DOHH2 (cell line): ENCODE measurements around the gene RAN.

Source experiments
- H3F3A ChIP-seq: fragments of 200-600 bp; sonication (generic), shearing (Covaris generic); 2 replicates; pipeline ENCODE4 v1.6.0; 2016; ENCODE audit warnings: antibody characterized with exemption, mild to moderate bottlenecking; ENCODE audit not compliant: control insufficient read depth, insufficient read depth
- H3K27ac ChIP-seq: fragments of 200-600 bp; sonication (generic); 2 replicates; pipeline ENCODE4 v1.5.1; 2014; ENCODE audit warnings: low read depth, mild to moderate bottlenecking, low read length, moderate library complexity
- H3K27me3 ChIP-seq: fragments of 200-600 bp; sonication (generic); 2 replicates; pipeline ENCODE4 v1.6.1; 2014; ENCODE audit warnings: mild to moderate bottlenecking, low read length, mixed read lengths; ENCODE audit not compliant: control insufficient read depth
- H3K36me3 ChIP-seq: fragments of 200-600 bp; sonication (generic); 2 replicates; pipeline ENCODE4 v1.6.1; 2014; ENCODE audit warnings: mild to moderate bottlenecking, low read length, moderate library complexity, mixed read lengths; ENCODE audit not compliant: control insufficient read depth
- H3K4me1 ChIP-seq: fragments of 200-600 bp; sonication (generic); 2 replicates; pipeline ENCODE4 v1.6.1; 2014; ENCODE audit warnings: mild to moderate bottlenecking, low read length, mixed read lengths; ENCODE audit not compliant: control insufficient read depth
- H3K4me2 ChIP-seq: fragments of 200-600 bp; sonication (generic); 2 replicates; pipeline ENCODE4 v1.6.0; 2014; ENCODE audit warnings: mild to moderate bottlenecking, low read length, moderate library complexity
- H3K4me3 ChIP-seq: fragments of 200-600 bp; sonication (generic); 2 replicates; pipeline ENCODE4 v1.5.1; 2014; ENCODE audit warnings: mild to moderate bottlenecking, low read length, mixed read lengths
- H3K79me2 ChIP-seq: fragments of 200-600 bp; sonication (generic); 2 replicates; pipeline ENCODE4 v1.6.1; 2014; ENCODE audit warnings: mild to moderate bottlenecking, low read length, mixed read lengths; ENCODE audit not compliant: control insufficient read depth
- H3K9me2 ChIP-seq: fragments of 200-600 bp; sonication (generic); replicated peaks from 2 replicates; pipeline ENCODE4 v1.6.1; 2014; ENCODE audit warnings: mild to moderate bottlenecking, low read length, mixed read lengths; ENCODE audit not compliant: control insufficient read depth
- H3K9me3 ChIP-seq: fragments of 200-600 bp; sonication (generic); 2 replicates; pipeline ENCODE4 v1.6.1; 2014; ENCODE audit warnings: antibody characterized with exemption, low read length, mixed read lengths; ENCODE audit not compliant: control insufficient read depth, insufficient read depth
- H4K20me1 ChIP-seq: fragments of 200-600 bp; sonication (generic); 2 replicates; pipeline ENCODE4 v1.6.0; 2014; ENCODE audit warnings: low read depth, mild to moderate bottlenecking, antibody characterized with exemption, low read length, moderate library complexity; ENCODE audit not compliant: control insufficient read depth, insufficient read depth
- EZH2phosphoT487 ChIP-seq: fragments of 200-600 bp; sonication (generic); IDR thresholded peaks from 2 replicates; pipeline ENCODE4 v1.6.1; 2017; ENCODE audit warnings: borderline replicate concordance, mild to moderate bottlenecking, antibody characterized with exemption, low read length, moderate library complexity, mixed read lengths
- TF ChIP-seq, protein P1 (sequence below): fragments of 200-600 bp; sonication (generic); IDR thresholded peaks from one replicate; pipeline ENCODE4 v1.5.1; 2014; ENCODE audit warnings: antibody characterized with exemption, mild to moderate bottlenecking, low read depth, low read length; ENCODE audit not compliant: poor library complexity, severe bottlenecking

The RAN gene

DNA sequence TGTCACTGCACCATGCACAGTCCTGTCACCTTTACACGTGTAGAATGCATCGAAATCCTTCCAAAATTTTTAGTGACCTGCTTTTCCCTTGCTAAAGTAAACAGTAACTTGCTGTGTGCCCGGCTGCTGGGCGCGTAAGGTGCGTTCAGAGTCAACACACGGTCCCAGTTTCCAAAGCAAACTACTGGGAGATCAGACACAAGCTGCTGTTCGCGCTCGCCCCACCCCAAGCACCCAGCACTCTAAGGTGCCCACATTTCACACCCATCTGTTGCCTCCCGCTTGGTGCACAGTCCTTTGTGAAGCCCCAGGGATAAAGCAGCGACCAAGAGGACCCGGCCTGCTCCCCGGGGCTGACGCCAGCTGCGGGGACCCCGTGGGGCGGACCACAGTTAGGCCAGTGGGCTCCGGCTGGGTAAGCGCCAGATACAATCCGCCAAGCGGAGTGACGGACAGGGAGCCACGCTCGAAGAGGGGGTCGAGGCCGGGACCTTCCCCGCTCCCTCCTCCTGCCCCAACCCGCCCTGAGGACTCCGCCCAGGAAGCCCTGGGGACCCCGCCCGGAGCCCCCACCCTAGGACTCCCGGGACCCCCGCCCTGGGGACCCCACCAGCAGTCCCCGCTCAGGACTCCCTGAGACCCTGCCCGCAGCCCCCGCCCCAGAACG is 33.4 kb upstream of the RAN start:
- no peak overlapping the region for H3K27ac ChIP-seq
- peaks cover 3% of the 10 kb centered on the region; the same call in 1 of the 2 replicates for H3K36me3 ChIP-seq
- H3K27me3 ChIP-seq = no peaks in the 10 kb centered on the region
- peaks cover 43% of the 10 kb centered on the region for H3K4me1 ChIP-seq
- H4K20me1 ChIP-seq = 0 out of 2 replicates have a peak, but pooled peaks cover 3% of the 10 kb centered on the region
- no peaks in the 10 kb centered on the region for H3K9me3 ChIP-seq
- peaks cover 42% of the 10 kb centered on the region for H3K79me2 ChIP-seq
- peak overlapping the region; percentile 81 for H3K4me3 ChIP-seq
- TF ChIP-seq, protein P1, sequence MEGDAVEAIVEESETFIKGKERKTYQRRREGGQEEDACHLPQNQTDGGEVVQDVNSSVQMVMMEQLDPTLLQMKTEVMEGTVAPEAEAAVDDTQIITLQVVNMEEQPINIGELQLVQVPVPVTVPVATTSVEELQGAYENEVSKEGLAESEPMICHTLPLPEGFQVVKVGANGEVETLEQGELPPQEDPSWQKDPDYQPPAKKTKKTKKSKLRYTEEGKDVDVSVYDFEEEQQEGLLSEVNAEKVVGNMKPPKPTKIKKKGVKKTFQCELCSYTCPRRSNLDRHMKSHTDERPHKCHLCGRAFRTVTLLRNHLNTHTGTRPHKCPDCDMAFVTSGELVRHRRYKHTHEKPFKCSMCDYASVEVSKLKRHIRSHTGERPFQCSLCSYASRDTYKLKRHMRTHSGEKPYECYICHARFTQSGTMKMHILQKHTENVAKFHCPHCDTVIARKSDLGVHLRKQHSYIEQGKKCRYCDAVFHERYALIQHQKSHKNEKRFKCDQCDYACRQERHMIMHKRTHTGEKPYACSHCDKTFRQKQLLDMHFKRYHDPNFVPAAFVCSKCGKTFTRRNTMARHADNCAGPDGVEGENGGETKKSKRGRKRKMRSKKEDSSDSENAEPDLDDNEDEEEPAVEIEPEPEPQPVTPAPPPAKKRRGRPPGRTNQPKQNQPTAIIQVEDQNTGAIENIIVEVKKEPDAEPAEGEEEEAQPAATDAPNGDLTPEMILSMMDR = no peak
- TF ChIP-seq EZH2phosphoT487 = no peak
- no peaks in the 10 kb centered on the region for H3F3A ChIP-seq
- no peaks in the 10 kb centered on the region for H3K9me2 ChIP-seq
- peak overlapping the region; percentile 70 for H3K4me2 ChIP-seq

DNA sequence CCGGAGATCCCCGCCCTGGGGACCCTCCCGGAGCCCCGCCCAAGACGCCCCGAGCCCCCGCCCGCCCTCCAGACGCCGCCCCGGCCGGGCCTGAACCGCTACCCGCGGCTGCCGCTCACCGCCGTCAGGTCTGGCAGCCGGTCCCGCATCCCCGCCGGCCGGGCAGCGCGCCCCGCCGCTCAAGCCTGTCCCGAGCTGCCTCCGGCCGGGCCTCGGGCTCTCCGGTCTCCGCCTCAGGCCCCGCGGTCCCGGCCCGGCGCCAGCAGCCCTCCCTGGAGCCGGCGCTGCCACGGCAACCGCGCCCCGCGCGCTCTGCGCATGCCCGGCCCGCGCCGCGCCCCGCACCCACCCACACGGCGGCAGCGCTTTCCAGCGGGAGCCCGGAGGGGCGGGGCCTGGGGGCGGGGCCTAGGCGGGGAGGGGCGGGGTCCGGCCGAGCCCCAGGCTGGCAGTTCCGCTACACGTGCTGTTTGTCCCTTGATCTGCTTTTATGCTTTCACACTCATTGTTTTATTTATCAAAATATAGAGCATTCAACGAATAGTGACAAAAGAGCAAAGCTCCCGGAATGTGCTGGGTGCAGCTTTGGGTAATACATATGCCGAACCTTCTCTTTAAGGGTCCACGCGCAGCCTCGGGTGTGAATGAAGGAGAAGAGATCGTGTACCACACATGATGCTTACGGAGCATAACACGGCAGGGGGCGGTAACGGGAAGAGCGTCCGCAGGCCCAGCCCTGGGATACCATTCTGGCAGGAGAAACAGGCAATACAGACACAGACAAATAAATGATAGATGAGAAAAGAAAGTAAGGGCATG is 32.7 kb upstream of the RAN start, which contains the start of gene STX2:
TSS of gene STX2 (minus strand) at position 300 of the 819 bp plus-strand sequence. CDS start at position 149, 151 bp downstream.
- peaks cover 43% of the 10 kb centered on the region for H3K4me1 ChIP-seq

DNA sequence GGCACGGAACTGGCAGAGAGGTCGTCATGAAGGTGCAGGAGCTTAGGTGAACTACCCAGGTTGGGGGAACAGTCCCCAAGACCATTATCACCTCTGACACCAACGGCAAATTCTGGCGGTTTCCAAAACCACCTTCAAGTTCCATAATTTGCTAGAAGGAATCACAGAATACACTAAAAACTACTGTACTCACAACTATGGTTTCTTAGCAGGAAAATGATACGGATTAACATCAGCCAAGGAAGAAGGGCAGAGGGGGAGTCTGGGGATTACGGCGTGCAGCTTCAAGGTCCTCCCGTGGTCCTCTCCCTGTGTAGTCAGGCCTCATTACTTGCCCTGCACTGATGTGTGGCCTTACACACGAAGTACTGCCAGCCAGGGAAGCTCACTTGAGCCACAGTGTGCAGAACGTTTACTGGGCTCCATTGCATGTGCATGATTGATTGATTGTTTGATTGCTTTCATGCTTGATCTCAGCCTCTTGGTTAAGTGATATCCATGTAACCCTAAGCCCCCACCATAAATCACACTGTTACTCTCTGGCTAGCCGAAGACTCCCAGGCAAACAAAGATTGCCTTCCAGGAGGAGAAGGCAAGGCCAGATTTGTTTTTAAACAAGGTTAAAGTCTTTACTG is 32.0 kb upstream of the RAN start:
- Histone ChIP-seq H3K79me2 (peaks cover 33% of the 10 kb centered on the region), H3K4me2 (peak overlapping the region; percentile 95), H3K27me3 (no peaks in the 10 kb centered on the region), H3K4me3 (peak overlapping the region; percentile 74), H3K4me1 (peaks cover 40% of the 10 kb centered on the region), H3K27ac (peak overlapping the region; percentile 16; the same call in 1 of the 2 replicates), H3K9me2 (no peaks in the 10 kb centered on the region), H4K20me1 (0 out of 2 replicates have a peak, but pooled peaks cover 3% of the 10 kb centered on the region), H3F3A (no peaks in the 10 kb centered on the region), H3K9me3 (no peaks in the 10 kb centered on the region), H3K36me3 (no peaks in the 10 kb centered on the region; the same call in 1 of the 2 replicates)
- no peak for TF ChIP-seq EZH2phosphoT487
- TF ChIP-seq, protein P1 = no peak

More for the DNA sequence above, 32.7 kb upstream of the RAN start, which contains the start of gene STX2:
- no peak for TF ChIP-seq EZH2phosphoT487
- TF ChIP-seq, protein P1 = peak; percentile 55
- Histone ChIP-seq H3K27ac (peak within 1 kb of the TSS; percentile 16), H3K9me3 (no peaks in the 10 kb centered on the region), H3F3A (no peaks in the 10 kb centered on the region), H3K27me3 (no peaks in the 10 kb centered on the region), H3K4me3 (peak within 1 kb of the TSS; percentile 81), H3K9me2 (no peaks in the 10 kb centered on the region), H3K4me2 (peak within 1 kb of the TSS; percentile 95), H4K20me1 (0 out of 2 replicates have a peak, but pooled peaks cover 3% of the 10 kb centered on the region), H3K79me2 (peaks cover 36% of the 10 kb centered on the region), H3K36me3 (no peaks in the 10 kb centered on the region; the same call in 1 of the 2 replicates)
